ENCODE measurements around the gene SYNC. TPM values are rescaled to one million over a fixed set of nuclear protein-coding genes. Genes with fewer than 3 reads are reported as not detected.

SYNC gene
- total RNA-seq, 3 donors from 2014 or later = 14.3 to 19.2 (median 14.6) TPM

DNA sequence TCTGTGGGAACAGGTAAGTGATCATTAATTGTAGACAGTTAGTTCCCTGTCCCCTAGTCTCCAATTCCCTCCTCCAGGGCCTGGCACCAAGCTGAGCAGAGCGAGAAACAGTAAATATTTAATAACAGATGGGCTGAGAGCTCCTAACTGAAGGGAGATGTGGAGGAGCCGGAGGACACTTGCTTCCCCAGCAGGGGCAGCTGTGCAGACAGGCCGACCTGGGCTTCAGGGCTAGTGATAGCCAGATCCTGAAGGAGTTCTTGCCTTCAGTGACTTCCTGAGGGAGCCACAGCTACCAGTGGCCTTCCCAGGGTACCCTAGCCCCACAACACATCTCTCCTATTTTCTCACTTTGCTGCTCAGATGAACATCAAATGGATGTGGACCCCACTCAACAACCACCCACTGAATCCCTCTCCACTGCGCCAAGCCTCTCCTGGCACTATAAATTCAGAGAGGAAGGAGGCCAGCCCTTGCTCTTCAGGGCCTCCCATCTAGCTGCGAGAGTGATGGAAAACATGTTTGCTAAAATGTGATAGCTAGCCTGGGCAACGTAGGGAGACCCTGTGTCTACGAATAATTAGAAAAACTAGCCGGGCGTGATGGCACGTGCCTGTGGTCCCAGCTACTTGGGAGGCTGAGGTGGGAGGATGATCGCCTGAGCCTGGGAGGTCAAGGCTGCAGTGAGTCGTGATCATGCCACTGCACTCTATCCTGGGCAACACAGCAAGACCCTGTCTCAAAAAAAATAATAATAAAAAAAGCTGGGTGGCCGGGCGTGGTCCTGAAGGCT is 26.9 kb upstream of the SYNC start:
- H3K9me3 ChIP-seq = no peaks in the 10 kb centered on the region
- DNase-seq (no peak), ATAC-seq (no peak)
- H3K36me3 ChIP-seq (ENCODE audit: low read depth) = no peaks in the 10 kb centered on the region
- H3K4me1 ChIP-seq (ENCODE audit: low read depth) = peaks cover 20% of the 10 kb centered on the region
- intact Hi-C loops (cut with DNase I, micrococcal nuclease) = no loop called here
- no peak for TF ChIP-seq CTCF (IDR thresholded peaks at IDR 0.05)
- H3K4me3 ChIP-seq = no peak overlapping the region

GRCh38 chr1:32728413-32729077 is 26.0 kb upstream of the SYNC start:
- Histone ChIP-seq H3K4me1 (ENCODE audit: low read depth) (peaks cover 20% of the 10 kb centered on the region), H3K4me3 (no peak overlapping the region), H3K9me3 (no peaks in the 10 kb centered on the region), H3K36me3 (ENCODE audit: low read depth) (no peaks in the 10 kb centered on the region)
- DNase-seq = no peak
- intact Hi-C loops (cut with DNase I, micrococcal nuclease) = no loop called here
- no peak for TF ChIP-seq CTCF (IDR thresholded peaks at IDR 0.05)
- ATAC-seq = no peak

- Histone ChIP-seq H3K9me3 (no peaks in the 10 kb centered on the region), H3K4me3 (no peak overlapping the region), H3K36me3 (ENCODE audit: low read depth) (no peaks in the 10 kb centered on the region), H3K4me1 (ENCODE audit: low read depth) (peaks cover 20% of the 10 kb centered on the region)
- ATAC-seq = no peak
- no peak for DNase-seq
- intact Hi-C loops (cut with DNase I, micrococcal nuclease) = no loop called here
- no peak for TF ChIP-seq CTCF (IDR thresholded peaks at IDR 0.05)
These were observed 25.3 kb upstream of the SYNC start for GRCh38 chr1:32727876-32728275.

- DNase-seq (no peak), ATAC-seq (no peak)
- no peak overlapping the region for H3K4me3 ChIP-seq
- H3K4me1 ChIP-seq (ENCODE audit: low read depth) = peaks cover 12% of the 10 kb centered on the region
- intact Hi-C loops (cut with DNase I, micrococcal nuclease) = no loop called here
- H3K36me3 ChIP-seq (ENCODE audit: low read depth) = no peaks in the 10 kb centered on the region
- no peaks in the 10 kb centered on the region for H3K9me3 ChIP-seq
- no peak for TF ChIP-seq CTCF (IDR thresholded peaks at IDR 0.05)
These were observed 23.0 kb upstream of the SYNC start for GRCh38 chr1:32725615-32725982.

DNA sequence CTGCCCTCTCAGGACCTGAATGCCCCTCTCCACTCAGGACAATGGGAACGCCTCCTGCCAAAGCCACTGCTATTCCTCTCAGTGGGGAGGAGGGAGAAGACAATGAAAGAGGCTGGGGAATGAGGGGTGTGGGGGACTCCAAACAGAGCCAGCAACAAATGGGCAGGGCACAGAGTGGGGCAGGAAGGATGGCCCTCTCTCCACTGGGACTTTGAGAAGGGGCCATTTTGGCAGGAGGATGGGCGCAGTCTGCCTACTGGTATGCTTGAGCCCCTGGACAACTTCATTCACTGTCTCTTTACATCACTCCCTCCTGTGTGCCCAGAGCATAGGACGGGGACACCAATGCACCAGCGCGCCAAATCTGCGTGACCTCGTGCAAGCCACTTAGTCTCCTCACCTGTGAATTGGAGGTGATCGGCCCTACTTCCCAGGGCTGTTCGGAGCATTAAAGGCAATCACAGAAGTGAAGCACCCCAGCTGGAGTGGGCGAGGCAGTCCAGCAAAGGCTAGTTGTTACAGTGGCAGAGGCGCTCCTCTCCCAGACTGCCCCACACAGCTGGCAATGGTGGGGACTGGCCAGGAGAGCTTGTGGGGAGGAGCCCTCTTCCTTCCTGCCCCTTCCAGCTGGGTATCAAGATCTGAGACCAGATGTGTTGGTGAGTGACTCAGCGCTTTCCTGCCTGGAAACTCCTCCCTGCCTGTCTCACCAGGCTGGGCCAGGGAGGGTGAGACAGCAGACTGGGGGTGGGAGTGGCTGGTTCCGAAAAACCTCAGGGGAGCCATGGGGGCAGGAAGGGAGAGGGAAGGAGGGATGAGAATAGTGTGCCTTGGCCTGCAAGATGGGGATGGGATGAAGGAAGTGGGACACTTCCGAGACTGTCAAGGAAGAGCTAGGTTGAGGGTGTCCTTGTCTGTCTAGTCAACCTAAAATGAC is 22.4 kb upstream of the SYNC start:
- no peak overlapping the region for H3K4me3 ChIP-seq
- DNase-seq (peak in 2 of 3 donors; percentile 59 to 67), ATAC-seq (peak; percentile 92)
- no peak for TF ChIP-seq CTCF (IDR thresholded peaks at IDR 0.05)
- intact Hi-C loops (cut with DNase I, micrococcal nuclease) = no loop called here
- H3K36me3 ChIP-seq (ENCODE audit: low read depth) = no peaks in the 10 kb centered on the region
- no peaks in the 10 kb centered on the region for H3K9me3 ChIP-seq
- peaks cover 12% of the 10 kb centered on the region for H3K4me1 ChIP-seq (ENCODE audit: low read depth)
